SK-N-SH (cell line): ENCODE measurements around the gene FNTB. TPM values are rescaled to one million over a fixed set of nuclear protein-coding genes. Genes with fewer than 3 reads are reported as not detected.

Source experiments
- CTCF ChIA-PET: fragments of 300-600, 350-600 bp; formaldehyde crosslinking; extraction: SDS; loops from one replicate; lab custom pipeline; 2021; lab: Yijun Ruan, JAX
- POLR2A ChIA-PET: fragments of 350-600 bp; sonication (Branson Sonifier 250); formaldehyde crosslinking; extraction: SDS; loops from one replicate; lab custom pipeline; 2020; ENCODE audit warnings: antibody characterized with exemption, inconsistent platforms; lab: Yijun Ruan, JAX
- DNase-seq: peaks from one replicate; pipeline ENCODE4 v3.0.0; 2012
- H2AFZ ChIP-seq: fragments of 200-600 bp; sonication (generic); 2 replicates; pipeline ENCODE4 v1.8.1; 2016; ENCODE audit warnings: antibody characterized with exemption, mild to moderate bottlenecking, low read depth
- H3F3A ChIP-seq: fragments of 200-600 bp; sonication (generic); replicated peaks from 2 replicates; pipeline ENCODE3; 2016; ENCODE audit warnings: antibody characterized with exemption, mild to moderate bottlenecking; ENCODE audit not compliant: insufficient read depth
- H3K27ac ChIP-seq, 2 experiments: fragments of 200-500 bp in 1 of 2; fragments of 200-600 bp in 1 of 2; sonication (Bioruptor generic) in 1 of 2; sonication (generic), shearing (Covaris generic) in 1 of 2; 2 replicates each; pipeline versions ENCODE4 v1.5.1 to v1.6.1; 2014 to 2016; ENCODE audit warnings: low read depth in 2 of 2, inconsistent platforms in 1 of 2, low read length in 1 of 2, mild to moderate bottlenecking in 1 of 2, mixed read lengths in 1 of 2
- H3K27me3 ChIP-seq: fragments of 200-600 bp; sonication (generic), shearing (Covaris generic); 2 replicates; pipeline ENCODE4 v1.6.1; 2016; ENCODE audit warnings: mixed run types; ENCODE audit not compliant: insufficient read depth
- H3K36me3 ChIP-seq, 2 experiments: fragments of 200-500 bp in 1 of 2; fragments of 200-600 bp in 1 of 2; sonication (Bioruptor generic) in 1 of 2; sonication (generic) in 1 of 2; replicated peaks in 1 of 2; 2 replicates each; pipeline versions ENCODE3 to v1.5.1; 2014 to 2016; ENCODE audit warnings: low read length in 1 of 2, mild to moderate bottlenecking in 1 of 2; ENCODE audit not compliant: insufficient read depth in 2 of 2, control insufficient read depth in 1 of 2
- H3K4me1 ChIP-seq, 2 experiments: fragments of 200-500 bp in 1 of 2; fragments of 200-600 bp in 1 of 2; sonication (Bioruptor generic) in 1 of 2; sonication (generic), shearing (Covaris generic) in 1 of 2; 2 replicates each; pipeline versions ENCODE4 v1.5.1 to v1.6.1; 2014 to 2016; ENCODE audit warnings: low read depth in 1 of 2, low read length in 1 of 2, mixed run types in 1 of 2; ENCODE audit not compliant: insufficient read depth in 2 of 2, control insufficient read depth in 1 of 2
- H3K4me2 ChIP-seq: fragments of 200-600 bp; sonication (generic), shearing (Covaris generic); 2 replicates; pipeline ENCODE4 v1.6.1; 2017; ENCODE audit warnings: mixed run types
- H3K4me3 ChIP-seq, 2 experiments: fragments of 200-500 bp in 1 of 2; fragments of 200-600 bp in 1 of 2; sonication (Bioruptor generic) in 1 of 2; sonication (generic), shearing (Covaris generic) in 1 of 2; 2 replicates each; pipeline versions ENCODE4 v1.5.1 to v1.8.1; 2014 to 2016; ENCODE audit warnings: low read depth in 2 of 2, inconsistent platforms in 1 of 2, low read length in 1 of 2, mild to moderate bottlenecking in 1 of 2, mixed read lengths in 1 of 2, moderate library complexity in 1 of 2
- H3K79me2 ChIP-seq: fragments of 200-600 bp; sonication (generic); 2 replicates; pipeline ENCODE4 v1.8.1; 2017; ENCODE audit warnings: mild to moderate bottlenecking; ENCODE audit not compliant: insufficient read depth
- H3K9ac ChIP-seq: fragments of 200-600 bp; sonication (generic); 2 replicates; pipeline ENCODE4 v1.6.1; 2017; ENCODE audit warnings: mixed run types
- H3K9me2 ChIP-seq: fragments of 200-600 bp; sonication (generic); 2 replicates; pipeline ENCODE4 v1.6.1; 2017; ENCODE audit warnings: mixed run types
- H3K9me3 ChIP-seq: fragments of 200-600 bp; sonication (generic); 2 replicates; pipeline ENCODE4 v1.6.1; 2017; ENCODE audit warnings: mixed run types, mild to moderate bottlenecking, moderate library complexity
- H4K20me1 ChIP-seq: fragments of 200-600 bp; sonication (generic); 2 replicates; pipeline ENCODE4 v1.6.1; 2017; ENCODE audit warnings: mild to moderate bottlenecking, mixed run types; ENCODE audit not compliant: insufficient read depth
- CTCF ChIP-seq: fragments of 200-600 bp; sonication (generic); IDR thresholded peaks from 2 replicates; pipeline ENCODE4 v1.6.1; 2017; ENCODE audit warnings: antibody characterized with exemption, mild to moderate bottlenecking, moderate library complexity
- FOSL2 ChIP-seq: IDR thresholded peaks from 2 replicates; pipeline ENCODE4 v1.4.0; 2012; ENCODE audit warnings: low read depth, mild to moderate bottlenecking, moderate library complexity, borderline replicate concordance
- FOXJ3 ChIP-seq: sonication (generic); formaldehyde crosslinking; IDR thresholded peaks from 2 replicates; pipeline ENCODE4 v1.5.1; 2020; ENCODE audit warnings: mild to moderate bottlenecking, missing genetic modification reagents
- MXI1 ChIP-seq: IDR thresholded peaks from 2 replicates; pipeline ENCODE4 v1.6.1; 2012; ENCODE audit warnings: mild to moderate bottlenecking, low read depth, low read length, improper control_type of control experiment
- NRF1 ChIP-seq: IDR thresholded peaks from 2 replicates; pipeline ENCODE4 v1.6.1; 2012; ENCODE audit warnings: low read depth, mild to moderate bottlenecking, low read length
- PBX3 ChIP-seq: IDR thresholded peaks from 2 replicates; pipeline ENCODE4; 2012
- TEAD4 ChIP-seq: IDR thresholded peaks from 2 replicates; pipeline ENCODE4 v1.4.0; 2012; ENCODE audit warnings: mild to moderate bottlenecking, borderline replicate concordance; ENCODE audit not compliant: insufficient read depth
- USF1 ChIP-seq: IDR thresholded peaks from 2 replicates; pipeline ENCODE4 v1.4.0; 2012; ENCODE audit warnings: low read depth, borderline replicate concordance
- USF2 ChIP-seq: fragments of 150-350 bp; IDR thresholded peaks from 2 replicates; pipeline ENCODE4 v1.6.1; 2017; ENCODE audit warnings: antibody characterized with exemption, low read length, low read depth, borderline replicate concordance
- YY1 ChIP-seq: IDR thresholded peaks from 2 replicates; pipeline ENCODE4 v1.4.0; 2012; ENCODE audit warnings: low read depth, mild to moderate bottlenecking
- WGBS: methylation state at CpG from one replicate; pipeline ENCODE4 v1.1.6; 2017; ENCODE audit warnings: low lambda C conversion rate; 5-methylcytosine and 5-hydroxymethylcytosine counted together
- polyA plus RNA-seq, 3 experiments: library from polyadenylated mRNA; depleted of rRNA; stranded (reverse); fragments of >200 nt; gene quantifications; 2 replicates each; pipeline ENCODE4 v1.2.3, GENCODE V29; 2012
- TF ChIP-seq, protein P1 (sequence below): IDR thresholded peaks from 2 replicates; pipeline ENCODE4 v1.6.1; 2012; ENCODE audit warnings: mild to moderate bottlenecking, low read depth, low read length, moderate library complexity
- TF ChIP-seq, protein P2 (sequence below): fragments of 150-350 bp; IDR thresholded peaks from 2 replicates; pipeline ENCODE4 v1.6.1; 2016; ENCODE audit warnings: mild to moderate bottlenecking, low read depth, low read length

Gene FNTB
- polyA plus RNA-seq, 1 of the 3 experiments (the other 2 are of a cell fraction): 18.4 TPM

DNA sequence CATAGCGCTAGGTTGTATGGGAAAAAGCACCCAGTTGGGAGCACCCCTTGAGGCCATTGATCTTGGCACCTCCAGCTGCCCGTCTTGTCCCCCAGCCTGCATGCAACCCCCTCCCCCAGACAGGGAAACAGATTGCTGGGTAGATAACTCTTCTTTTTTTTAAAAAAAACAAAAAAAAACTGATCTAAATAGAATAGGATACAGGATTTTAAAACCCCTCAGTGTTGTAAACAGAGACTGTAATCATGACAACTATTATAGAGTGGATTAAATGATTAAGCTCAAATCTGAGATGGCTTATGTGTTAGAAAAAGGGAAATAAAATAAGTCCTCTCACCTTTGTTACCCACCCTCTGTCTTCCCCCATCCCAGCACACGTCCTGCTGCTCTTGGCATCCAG, 66.8 kb downstream of the FNTB start:
- Histone ChIP-seq H3K27me3 (no peaks in the 10 kb centered on the region), H3K36me3 (peaks cover 0 to 16% of the 10 kb centered on the region in 2 experiments), H3F3A (no peaks in the 10 kb centered on the region), H3K4me2 (no peak overlapping the region), H3K9me2 (no peaks in the 10 kb centered on the region), H4K20me1 (no peaks in the 10 kb centered on the region), H3K79me2 (no peaks in the 10 kb centered on the region), H2AFZ (no peak overlapping the region), H3K27ac (no peak overlapping the region), H3K9me3 (no peaks in the 10 kb centered on the region), H3K9ac (no peak overlapping the region), H3K4me3 (no peak overlapping the region), H3K4me1 (no peaks in the 10 kb centered on the region)
- CTCF ChIA-PET: interaction anchor here (0.6 kb wide), 1 partner anchor 20 kb away, joined by 3 read pairs; no protein-coding TSS in a partner anchor
- no peak for DNase-seq
- POLR2A ChIA-PET: no interaction called here
- TF ChIP-seq YY1: no peak
- no peak for TF ChIP-seq USF2
- no peak for TF ChIP-seq NRF1
- TF ChIP-seq TEAD4: no peak
- no peak for TF ChIP-seq MXI1
- TF ChIP-seq, protein P1, sequence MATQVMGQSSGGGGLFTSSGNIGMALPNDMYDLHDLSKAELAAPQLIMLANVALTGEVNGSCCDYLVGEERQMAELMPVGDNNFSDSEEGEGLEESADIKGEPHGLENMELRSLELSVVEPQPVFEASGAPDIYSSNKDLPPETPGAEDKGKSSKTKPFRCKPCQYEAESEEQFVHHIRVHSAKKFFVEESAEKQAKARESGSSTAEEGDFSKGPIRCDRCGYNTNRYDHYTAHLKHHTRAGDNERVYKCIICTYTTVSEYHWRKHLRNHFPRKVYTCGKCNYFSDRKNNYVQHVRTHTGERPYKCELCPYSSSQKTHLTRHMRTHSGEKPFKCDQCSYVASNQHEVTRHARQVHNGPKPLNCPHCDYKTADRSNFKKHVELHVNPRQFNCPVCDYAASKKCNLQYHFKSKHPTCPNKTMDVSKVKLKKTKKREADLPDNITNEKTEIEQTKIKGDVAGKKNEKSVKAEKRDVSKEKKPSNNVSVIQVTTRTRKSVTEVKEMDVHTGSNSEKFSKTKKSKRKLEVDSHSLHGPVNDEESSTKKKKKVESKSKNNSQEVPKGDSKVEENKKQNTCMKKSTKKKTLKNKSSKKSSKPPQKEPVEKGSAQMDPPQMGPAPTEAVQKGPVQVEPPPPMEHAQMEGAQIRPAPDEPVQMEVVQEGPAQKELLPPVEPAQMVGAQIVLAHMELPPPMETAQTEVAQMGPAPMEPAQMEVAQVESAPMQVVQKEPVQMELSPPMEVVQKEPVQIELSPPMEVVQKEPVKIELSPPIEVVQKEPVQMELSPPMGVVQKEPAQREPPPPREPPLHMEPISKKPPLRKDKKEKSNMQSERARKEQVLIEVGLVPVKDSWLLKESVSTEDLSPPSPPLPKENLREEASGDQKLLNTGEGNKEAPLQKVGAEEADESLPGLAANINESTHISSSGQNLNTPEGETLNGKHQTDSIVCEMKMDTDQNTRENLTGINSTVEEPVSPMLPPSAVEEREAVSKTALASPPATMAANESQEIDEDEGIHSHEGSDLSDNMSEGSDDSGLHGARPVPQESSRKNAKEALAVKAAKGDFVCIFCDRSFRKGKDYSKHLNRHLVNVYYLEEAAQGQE: no peak
- TF ChIP-seq USF1: no peak
- TF ChIP-seq, protein P2, sequence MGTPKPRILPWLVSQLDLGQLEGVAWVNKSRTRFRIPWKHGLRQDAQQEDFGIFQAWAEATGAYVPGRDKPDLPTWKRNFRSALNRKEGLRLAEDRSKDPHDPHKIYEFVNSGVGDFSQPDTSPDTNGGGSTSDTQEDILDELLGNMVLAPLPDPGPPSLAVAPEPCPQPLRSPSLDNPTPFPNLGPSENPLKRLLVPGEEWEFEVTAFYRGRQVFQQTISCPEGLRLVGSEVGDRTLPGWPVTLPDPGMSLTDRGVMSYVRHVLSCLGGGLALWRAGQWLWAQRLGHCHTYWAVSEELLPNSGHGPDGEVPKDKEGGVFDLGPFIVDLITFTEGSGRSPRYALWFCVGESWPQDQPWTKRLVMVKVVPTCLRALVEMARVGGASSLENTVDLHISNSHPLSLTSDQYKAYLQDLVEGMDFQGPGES: no peak
- TF ChIP-seq FOSL2: no peak
- TF ChIP-seq FOXJ3 (CRISPR knock-in tag): no peak
- TF ChIP-seq CTCF: no peak
- no peak for TF ChIP-seq PBX3
- 96% methylated on average over 3 of the region's 3 CpGs for WGBS
